VCaP (cell line): ENCODE results near the gene IQCF2.
"Not testable (repeated sequence)": the region's sequence is repeated elsewhere in the genome, so short reads cannot be mapped to it uniquely, and the experiment has no call there.

Source experiments
- H3K27ac ChIP-seq: fragments of 450-650 bp; 2 replicates; pipeline ENCODE4 v1.5.1; 2017
- TF ChIP-seq, protein P1 (sequence below): fragments of 450-650 bp; conservative IDR thresholded peaks from 2 replicates; pipeline ENCODE4 v1.5.1; 2017; ENCODE audit warnings: mild to moderate bottlenecking, moderate library complexity

IQCF2 gene

GRCh38 chr3:51819709-51820406 lies 41.6 kb upstream of the IQCF2 start:
- TF ChIP-seq, protein P1, sequence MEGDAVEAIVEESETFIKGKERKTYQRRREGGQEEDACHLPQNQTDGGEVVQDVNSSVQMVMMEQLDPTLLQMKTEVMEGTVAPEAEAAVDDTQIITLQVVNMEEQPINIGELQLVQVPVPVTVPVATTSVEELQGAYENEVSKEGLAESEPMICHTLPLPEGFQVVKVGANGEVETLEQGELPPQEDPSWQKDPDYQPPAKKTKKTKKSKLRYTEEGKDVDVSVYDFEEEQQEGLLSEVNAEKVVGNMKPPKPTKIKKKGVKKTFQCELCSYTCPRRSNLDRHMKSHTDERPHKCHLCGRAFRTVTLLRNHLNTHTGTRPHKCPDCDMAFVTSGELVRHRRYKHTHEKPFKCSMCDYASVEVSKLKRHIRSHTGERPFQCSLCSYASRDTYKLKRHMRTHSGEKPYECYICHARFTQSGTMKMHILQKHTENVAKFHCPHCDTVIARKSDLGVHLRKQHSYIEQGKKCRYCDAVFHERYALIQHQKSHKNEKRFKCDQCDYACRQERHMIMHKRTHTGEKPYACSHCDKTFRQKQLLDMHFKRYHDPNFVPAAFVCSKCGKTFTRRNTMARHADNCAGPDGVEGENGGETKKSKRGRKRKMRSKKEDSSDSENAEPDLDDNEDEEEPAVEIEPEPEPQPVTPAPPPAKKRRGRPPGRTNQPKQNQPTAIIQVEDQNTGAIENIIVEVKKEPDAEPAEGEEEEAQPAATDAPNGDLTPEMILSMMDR, result no peak
- H3K27ac ChIP-seq, result no peak overlapping the region

GRCh38 chr3:51828297-51828696 lies 33.1 kb upstream of the IQCF2 start:
- H3K27ac ChIP-seq, result no peak overlapping the region
- TF ChIP-seq, protein P1, result no peak

- H3K27ac ChIP-seq, result no peak overlapping the region
- TF ChIP-seq, protein P1, result no peak
Measured at GRCh38 chr3:51830345-51830744, 31.1 kb upstream of the IQCF2 start.

GRCh38 chr3:51830836-51831385 lies 30.5 kb upstream of the IQCF2 start:
- TF ChIP-seq, protein P1, result no peak
- no peak overlapping the region for H3K27ac ChIP-seq

GRCh38 chr3:51836606-51837005 lies 24.8 kb upstream of the IQCF2 start:
- TF ChIP-seq, protein P1, result no peak
- H3K27ac ChIP-seq, result no peak overlapping the region

- TF ChIP-seq, protein P1, result no peak
- H3K27ac ChIP-seq, result no peak overlapping the region
Measured at GRCh38 chr3:51845129-51845528, 16.3 kb upstream of the IQCF2 start.

- H3K27ac ChIP-seq, result not testable (repeated sequence)
Measured at GRCh38 chr3:51855411-51855810, 6.0 kb upstream of the IQCF2 start.

- no peak overlapping the region for H3K27ac ChIP-seq
- TF ChIP-seq, protein P1, result no peak
Measured at GRCh38 chr3:51862886-51863285, 1.5 kb downstream of the IQCF2 start.

DNA sequence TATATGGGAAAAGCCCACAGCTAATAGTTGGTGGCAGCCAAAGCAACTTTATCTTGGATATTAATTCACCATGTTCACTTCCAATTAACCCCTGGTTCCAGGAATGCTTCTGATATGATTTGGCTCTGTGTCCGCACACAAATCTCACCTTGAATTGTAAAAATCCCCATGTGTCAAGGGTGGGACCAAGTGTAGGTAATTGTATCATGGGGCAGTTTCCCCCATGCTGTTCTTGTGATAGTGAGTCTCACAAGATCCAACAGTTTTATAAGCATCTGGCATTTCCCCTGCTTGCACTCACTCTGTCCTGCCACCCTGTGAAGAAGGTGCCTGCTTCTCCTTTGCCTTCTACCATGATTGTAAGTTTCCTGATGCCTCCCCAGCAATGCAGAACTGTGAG lies 7.5 kb downstream of the IQCF2 start:
- not testable (repeated sequence) for H3K27ac ChIP-seq
